HepG2 (cell line): Measurements from ENCODE around the gene DNAJB2. TPM values are rescaled to one million over a fixed set of nuclear protein-coding genes. Genes with fewer than 3 reads are reported as not detected.

ENCODE experiments used
- BATF2 ChIP-seq: sonication (generic); formaldehyde crosslinking; IDR thresholded peaks from 2 replicates; pipeline ENCODE4 v1.8.0; 2022; ENCODE audit warnings: mild to moderate bottlenecking, missing genetic modification reagents, moderate library complexity
- CBX1 ChIP-seq: IDR thresholded peaks from one replicate; pipeline ENCODE4 v1.6.1; 2016; ENCODE audit warnings: antibody characterized with exemption, low read depth
- MATR3 ChIP-seq: sonication (generic); formaldehyde crosslinking; IDR thresholded peaks from 2 replicates; pipeline ENCODE4 v1.4.0; 2020; ENCODE audit warnings: missing genetic modification reagents
- MLX ChIP-seq: IDR thresholded peaks from 2 replicates; pipeline ENCODE4 v1.6.1; 2016
- MYPOP ChIP-seq: sonication (generic); formaldehyde crosslinking; IDR thresholded peaks from 2 replicates; pipeline ENCODE4 v1.8.1; 2023; ENCODE audit warnings: mild to moderate bottlenecking, moderate library complexity, missing genetic modification reagents
- TAF15 ChIP-seq: fragments of 200-400 bp; formaldehyde crosslinking; IDR thresholded peaks from one replicate; pipeline ENCODE4 v1.6.1; 2018; ENCODE audit warnings: mild to moderate bottlenecking, low read depth, low read length; ENCODE audit not compliant: poor library complexity, severe bottlenecking
- THAP9 ChIP-seq: sonication (generic); formaldehyde crosslinking; IDR thresholded peaks from 2 replicates; pipeline ENCODE4; 2020; ENCODE audit warnings: missing genetic modification reagents, mild to moderate bottlenecking, borderline replicate concordance
- UBTF ChIP-seq: sonication (generic); formaldehyde crosslinking; IDR thresholded peaks from 2 replicates; pipeline ENCODE4 v1.4.0; 2020; ENCODE audit warnings: mild to moderate bottlenecking, missing genetic modification reagents
- USF2 ChIP-seq, 2 experiments: sonication (generic) in 1 of 2; formaldehyde crosslinking in 1 of 2; IDR thresholded peaks; 2 replicates each; pipeline versions ENCODE4 v1.5.1 to v1.6.1; 2011 to 2020; ENCODE audit warnings: borderline replicate concordance in 1 of 2, low read depth in 1 of 2, low read length in 1 of 2, mild to moderate bottlenecking in 1 of 2, missing genetic modification reagents in 1 of 2, moderate library complexity in 1 of 2
- ZBTB10 ChIP-seq: sonication (generic); formaldehyde crosslinking; IDR thresholded peaks from 2 replicates; pipeline ENCODE4 v1.4.0; 2020; ENCODE audit warnings: missing genetic modification reagents, borderline replicate concordance
- ZBTB3 ChIP-seq: sonication (generic); formaldehyde crosslinking; IDR thresholded peaks from 2 replicates; pipeline ENCODE4 v1.4.0; 2020; ENCODE audit warnings: low read depth, mild to moderate bottlenecking, moderate library complexity, missing genetic modification reagents, borderline replicate concordance
- ZFX ChIP-seq: sonication (generic); formaldehyde crosslinking; IDR thresholded peaks from 2 replicates; pipeline ENCODE4 v1.4.0; 2020; ENCODE audit warnings: mild to moderate bottlenecking, low read depth, missing genetic modification reagents, moderate library complexity
- ZNF12 ChIP-seq: sonication (generic); formaldehyde crosslinking; IDR thresholded peaks from 2 replicates; pipeline ENCODE4 v1.5.0; 2020; ENCODE audit warnings: missing genetic modification reagents
- polyA plus RNA-seq, 8 experiments: library from polyadenylated mRNA; depleted of rRNA in 3 of 8; stranded (reverse) in 7 of 8; unstranded in 1 of 8; fragments of >200 nt; fragmentation: Illumina TruSeq in 4 of 8; extraction: Trizol in 4 of 8; gene quantifications; 2 replicates each; pipeline versions ENCODE4 v1.2.1 to v1.2.3, GENCODE V29; 2011 to 2016; ENCODE audit warnings: low read depth in 4 of 8, missing spikeins in 1 of 8, mixed read lengths in 1 of 8; ENCODE audit not compliant: insufficient read depth in 1 of 8
- total RNA-seq, 5 experiments: library from RNA; depleted of rRNA; stranded (reverse); fragments of >200 nt; fragmentation: Illumina TruSeq; extraction: Trizol; gene quantifications; 2 replicates each; pipeline ENCODE4 v1.2.3, GENCODE V29; 2016; ENCODE audit warnings: low read depth in 1 of 5

The DNAJB2 gene
- total and polyA plus RNA-seq, 2 of the 13 experiments (the other 11 are each of a cell fraction or from before 2014, with no cell fraction given), result 21.3 to 31.1 TPM

GRCh38 chr2:219308142-219309101 is 29.3 kb downstream of the DNAJB2 start (continued):
- TF ChIP-seq USF2 (IDR thresholded peaks at IDR 0.05; ENCODE audit: low read depth, low read length), result no peak
- TF ChIP-seq USF2 (CRISPR knock-in tag; IDR thresholded peaks at IDR 0.05; ENCODE audit: borderline replicate concordance), result no peak
- no peak for TF ChIP-seq CBX1
- peak; percentile 93 for TF ChIP-seq ZNF12 (CRISPR knock-in tag)
- no peak for TF ChIP-seq MATR3
- peak; percentile 77 for TF ChIP-seq MYPOP (CRISPR knock-in tag)
- TF ChIP-seq BATF2 (CRISPR knock-in tag), result peak; percentile 89; the same call in 1 of the 2 replicates
- TF ChIP-seq THAP9, result peak; percentile 73; the same call in 1 of the 2 replicates
- no peak for TF ChIP-seq TAF15
- TF ChIP-seq UBTF (CRISPR knock-in tag), result no peak
- TF ChIP-seq ZBTB10 (CRISPR knock-in tag), result peak; percentile 94
- TF ChIP-seq ZFX (CRISPR knock-in tag), result no peak
- TF ChIP-seq MLX (CRISPR knock-in tag), result peak; percentile 63
- peak; percentile 57; the same call in 1 of the 2 replicates for TF ChIP-seq ZBTB3 (CRISPR knock-in tag)
